HG03039 (cell line): ENCODE measurements around the gene ATP10B.

Source experiments
- ATAC-seq: cut with Tn5 transposase; IDR thresholded peaks from one replicate; pipeline ENCODE4 v1.9.1; 2021; ENCODE audit warnings: mild to moderate bottlenecking, moderate library complexity; ENCODE audit not compliant: unreplicated experiment

The ATP10B gene

GRCh38 chr5:160573318-160573717 is 278.7 kb downstream of the ATP10B start:
- ATAC-seq, result no peak

GRCh38 chr5:160567031-160567705 is 284.8 kb downstream of the ATP10B start:
- ATAC-seq, result no peak

- ATAC-seq, result no peak
These were observed 286.6 kb downstream of the ATP10B start for GRCh38 chr5:160565376-160565775.

DNA sequence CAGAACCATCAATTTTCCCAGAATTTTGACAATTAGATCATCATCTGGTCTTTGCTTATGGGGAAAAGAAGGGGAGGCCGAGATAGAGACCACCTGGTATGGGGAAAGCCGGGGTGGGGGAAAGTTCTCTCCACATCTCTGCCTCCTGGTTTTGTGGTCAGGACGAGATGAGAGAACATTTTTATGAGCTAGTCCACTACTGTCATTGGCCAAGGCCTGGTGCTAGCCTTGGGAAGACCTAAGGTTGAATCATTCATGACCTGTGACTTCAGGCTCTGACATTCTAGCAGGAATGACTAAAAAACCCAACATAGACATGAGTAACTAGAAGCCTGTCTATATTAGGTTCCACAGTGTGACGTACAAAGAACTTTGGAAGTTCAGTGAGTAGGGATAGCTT is 295.2 kb downstream of the ATP10B start:
- no peak for ATAC-seq

DNA sequence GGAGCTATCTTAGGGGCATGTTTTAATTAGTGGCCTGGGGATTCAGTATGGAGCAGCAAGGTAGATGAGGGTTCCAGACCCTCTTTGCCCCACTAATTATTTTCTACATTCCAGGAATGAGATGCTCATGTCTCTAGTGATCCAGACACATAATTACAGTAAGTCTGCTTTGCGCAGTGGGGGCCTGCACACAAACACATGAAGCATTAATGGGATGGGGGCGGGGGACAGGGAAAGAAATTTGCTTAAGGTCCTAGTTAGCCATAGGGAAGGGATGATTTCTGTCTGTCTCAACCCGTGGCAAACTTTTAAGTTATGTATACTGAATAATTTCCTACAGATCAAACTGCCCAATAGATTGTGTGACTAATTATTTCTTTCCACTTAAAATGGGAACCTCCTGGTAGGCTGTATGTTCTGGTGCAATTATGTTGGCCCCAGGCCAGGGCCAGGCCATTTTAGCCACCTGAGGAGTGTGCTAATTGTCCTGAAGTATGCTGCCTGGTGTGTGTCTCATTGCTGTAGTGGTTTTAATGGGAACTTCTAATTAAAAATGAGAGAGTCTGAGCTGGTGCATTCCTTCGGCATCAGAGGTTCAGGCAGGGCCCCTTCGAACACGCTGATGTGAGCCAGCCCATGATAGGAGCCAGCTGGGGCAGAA is 295.9 kb downstream of the ATP10B start:
- ATAC-seq, result no peak

GRCh38 chr5:160555581-160555970 is 296.4 kb downstream of the ATP10B start:
- ATAC-seq, result no peak

DNA sequence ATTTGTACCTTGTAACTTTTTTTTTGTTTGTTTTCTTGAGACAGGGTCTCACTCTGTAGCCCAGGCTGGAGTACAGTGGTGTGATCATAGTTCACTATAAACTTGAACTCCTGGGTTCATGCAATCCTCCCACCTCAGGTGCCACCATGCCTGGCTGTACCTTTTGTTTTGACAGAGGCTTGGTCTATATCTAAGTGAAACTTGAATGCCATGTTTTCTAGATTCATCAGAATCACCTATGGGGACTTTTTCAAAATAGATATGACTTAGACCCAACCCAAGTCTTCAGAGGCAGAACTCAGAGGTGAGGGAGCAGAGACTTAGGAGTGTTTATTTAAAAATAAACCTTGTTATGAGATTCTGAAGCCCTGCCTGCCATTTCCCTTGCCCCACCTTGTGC is 301.9 kb downstream of the ATP10B start:
- ATAC-seq, result no peak

- ATAC-seq, result no peak
These were observed 302.9 kb downstream of the ATP10B start for GRCh38 chr5:160548949-160549645.

GRCh38 chr5:160547872-160548271 is 304.1 kb downstream of the ATP10B start:
- no peak for ATAC-seq

DNA sequence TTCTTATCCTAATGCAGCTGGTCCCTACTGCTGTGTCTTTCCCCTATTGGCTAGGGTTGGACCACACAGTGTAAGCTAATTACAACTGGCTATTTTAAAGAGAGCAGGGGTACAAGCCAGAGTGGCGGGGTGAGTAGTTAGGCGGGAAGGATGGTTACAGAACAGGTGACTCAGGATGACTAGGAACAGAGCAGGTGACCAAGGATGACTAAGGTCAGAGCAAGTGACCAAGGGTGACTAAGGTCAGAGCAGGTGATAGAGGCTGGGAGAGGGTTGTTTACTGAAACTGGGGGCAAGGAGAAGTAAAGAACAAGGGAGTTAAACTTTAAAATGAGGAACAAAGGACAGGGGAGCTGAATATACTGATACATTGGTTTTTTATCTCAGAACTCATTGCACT is 304.9 kb downstream of the ATP10B start:
- no peak for ATAC-seq

- no peak for ATAC-seq
These were observed 306.2 kb downstream of the ATP10B start for GRCh38 chr5:160545832-160546231.

DNA sequence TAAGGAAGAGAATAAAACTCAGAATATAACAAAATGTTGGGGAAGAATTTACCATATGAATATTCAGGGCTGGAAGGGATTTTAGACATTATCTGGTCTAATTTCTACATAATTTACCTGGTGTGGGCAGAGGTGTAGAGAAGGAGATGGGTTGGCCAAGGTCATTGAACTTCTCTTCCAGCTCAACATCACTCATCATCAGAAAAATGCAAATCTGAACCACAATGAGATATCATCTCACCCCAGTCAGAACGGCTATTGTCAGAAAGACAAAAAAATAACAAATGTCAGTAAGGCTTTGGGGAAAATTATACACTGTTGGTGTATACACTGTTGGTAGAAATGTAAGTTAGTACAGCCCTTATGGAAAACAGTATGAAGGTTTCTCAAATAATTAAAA is 308.6 kb downstream of the ATP10B start:
- ATAC-seq, result no peak

DNA sequence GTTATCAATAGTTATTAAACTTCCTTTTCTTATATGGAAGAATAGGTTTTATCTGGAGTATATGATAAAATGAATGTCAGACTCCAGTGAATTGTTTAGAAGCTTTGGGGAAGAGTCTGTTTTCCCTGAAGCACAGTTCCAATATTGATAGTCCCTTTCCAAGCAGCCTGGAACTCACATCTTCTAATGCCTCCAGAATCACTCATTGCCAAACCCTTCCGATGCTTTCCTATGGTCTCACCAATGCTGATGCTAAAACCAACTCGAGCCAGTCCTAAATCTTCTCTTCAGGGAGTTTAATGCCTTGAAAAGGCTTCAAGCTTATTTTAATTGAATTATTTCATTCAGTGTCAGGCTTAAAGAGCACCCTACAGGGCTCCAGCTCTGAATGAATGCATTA is 309.2 kb downstream of the ATP10B start:
- ATAC-seq, result no peak

- no peak for ATAC-seq
These were observed 309.7 kb downstream of the ATP10B start for GRCh38 chr5:160542281-160542680.

DNA sequence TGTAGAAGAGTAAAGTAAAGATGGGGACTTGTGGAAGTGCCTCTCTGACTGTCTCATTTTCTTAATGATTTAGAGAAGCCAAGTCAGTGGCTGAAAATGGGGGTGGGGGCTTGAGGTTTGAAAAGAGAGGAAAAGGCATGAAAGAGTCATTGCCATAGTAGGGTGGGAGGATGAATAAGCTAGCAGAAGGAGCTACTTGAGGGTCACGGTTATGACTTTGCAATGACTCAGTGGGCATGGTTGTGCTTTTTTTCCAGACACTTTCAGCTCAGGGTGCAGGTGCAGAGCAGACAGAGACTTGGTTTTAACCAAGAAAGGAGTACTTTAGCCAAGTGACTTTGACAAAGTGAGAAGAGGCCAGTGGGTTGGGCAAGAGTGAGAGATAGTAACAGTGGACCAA is 312.6 kb downstream of the ATP10B start:
- ATAC-seq, result no peak

DNA sequence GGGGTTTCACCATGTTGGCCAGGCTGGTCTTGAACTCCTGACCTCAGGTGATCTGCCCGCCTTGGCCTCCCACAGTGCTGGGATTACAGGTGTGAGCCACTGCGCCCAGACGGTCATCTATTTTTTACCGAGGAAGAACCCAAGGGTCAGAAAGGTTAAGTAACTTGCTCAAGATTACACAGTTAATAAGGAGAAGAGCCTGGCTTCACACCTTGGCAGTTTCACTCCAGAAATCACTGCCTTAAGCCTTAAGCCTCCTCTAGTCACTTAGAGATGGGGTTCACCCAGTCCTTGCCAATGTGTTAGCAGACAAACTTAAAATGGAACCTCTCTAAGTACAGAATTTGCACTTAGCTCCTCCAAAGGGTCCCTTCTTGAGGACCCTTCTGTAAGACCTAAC is 314.1 kb downstream of the ATP10B start:
- ATAC-seq, result no peak

GRCh38 chr5:160537116-160537515 is 314.9 kb downstream of the ATP10B start:
- ATAC-seq, result no peak

- ATAC-seq, result no peak
These were observed 317.1 kb downstream of the ATP10B start for GRCh38 chr5:160534914-160535313.

DNA sequence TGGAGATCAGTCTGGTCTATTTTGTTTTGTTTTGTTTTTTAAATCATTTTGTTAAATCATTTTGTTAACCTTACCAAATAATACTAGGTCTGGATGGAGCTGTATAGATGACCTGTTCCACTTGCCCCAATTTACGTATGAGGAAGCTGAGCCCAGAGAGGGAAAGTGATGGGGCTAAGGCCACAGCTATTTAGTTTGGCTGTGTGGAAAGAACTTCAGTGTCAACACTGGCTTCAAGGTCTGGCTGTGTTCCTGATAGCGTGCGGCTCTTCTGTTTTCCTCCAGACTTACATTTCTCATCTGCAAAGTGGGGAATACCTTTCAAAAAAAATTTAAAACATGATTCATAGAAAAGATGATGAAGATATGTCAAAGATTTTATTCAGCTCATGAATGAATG is 317.9 kb downstream of the ATP10B start:
- no peak for ATAC-seq

GRCh38 chr5:160525471-160526261 is 326.3 kb downstream of the ATP10B start:
- ATAC-seq, result no peak

GRCh38 chr5:160524827-160525226 is 327.2 kb downstream of the ATP10B start:
- ATAC-seq, result no peak
